HEK293 (cell line): ENCODE data around the gene RNF40.

Source experiments
- FEZF1 ChIP-seq: fragments of 450-650 bp; formaldehyde crosslinking; IDR thresholded peaks from 2 replicates; pipeline ENCODE4 v1.5.1; 2016; ENCODE audit warnings: missing biosample characterization, missing genetic modification characterization
- GLI2 ChIP-seq: fragments of 450-650 bp; formaldehyde crosslinking; IDR thresholded peaks from 2 replicates; pipeline ENCODE4; 2017; ENCODE audit warnings: missing biosample characterization, missing genetic modification characterization, low read depth, borderline replicate concordance
- HOXA7 ChIP-seq: sonication (generic); formaldehyde crosslinking; IDR thresholded peaks from 2 replicates; pipeline ENCODE4 v1.8.1; 2022; ENCODE audit warnings: missing genetic modification reagents, borderline replicate concordance
- HOXD13 ChIP-seq: sonication (generic); formaldehyde crosslinking; IDR thresholded peaks from 2 replicates; pipeline ENCODE4 v1.8.0; 2022; ENCODE audit warnings: missing genetic modification reagents, borderline replicate concordance
- MEIS1 ChIP-seq: sonication (generic); formaldehyde crosslinking; IDR thresholded peaks from 2 replicates; pipeline ENCODE4 v1.8.1; 2022; ENCODE audit warnings: missing genetic modification reagents, mild to moderate bottlenecking, borderline replicate concordance
- RBAK ChIP-seq: fragments of 450-650 bp; formaldehyde crosslinking; IDR thresholded peaks from 2 replicates; pipeline ENCODE4 v1.5.1; 2016; ENCODE audit warnings: missing biosample characterization, missing genetic modification characterization
- SCRT2 ChIP-seq: fragments of 450-650 bp; formaldehyde crosslinking; IDR thresholded peaks from 2 replicates; pipeline ENCODE4 v1.5.1; 2016; ENCODE audit warnings: missing biosample characterization, missing genetic modification characterization
- ZFP41 ChIP-seq: fragments of 450-650 bp; formaldehyde crosslinking; IDR thresholded peaks from 2 replicates; pipeline ENCODE4 v1.5.1; 2016; ENCODE audit warnings: missing biosample characterization, missing genetic modification characterization, borderline replicate concordance
- ZFP69B ChIP-seq: fragments of 450-650 bp; formaldehyde crosslinking; IDR thresholded peaks from 2 replicates; pipeline ENCODE4 v1.5.1; 2016; ENCODE audit warnings: missing biosample characterization, missing genetic modification characterization
- ZIC2 ChIP-seq: fragments of 450-650 bp; formaldehyde crosslinking; IDR thresholded peaks from 2 replicates; pipeline ENCODE4 v1.5.1; 2016; ENCODE audit warnings: missing biosample characterization, missing genetic modification characterization
- ZNF112 ChIP-seq: fragments of 450-650 bp; formaldehyde crosslinking; IDR thresholded peaks from 2 replicates; pipeline ENCODE4 v1.5.0; 2017; ENCODE audit warnings: missing biosample characterization, missing genetic modification characterization
- ZNF132 ChIP-seq: fragments of 450-650 bp; formaldehyde crosslinking; IDR thresholded peaks from 2 replicates; pipeline ENCODE4 v1.5.1; 2017; ENCODE audit warnings: missing biosample characterization, missing genetic modification characterization, borderline replicate concordance
- ZNF169 ChIP-seq: fragments of 450-650 bp; formaldehyde crosslinking; IDR thresholded peaks from 2 replicates; pipeline ENCODE4 v1.5.1; 2016; ENCODE audit warnings: missing biosample characterization, missing genetic modification characterization
- ZNF174 ChIP-seq: fragments of 450-650 bp; formaldehyde crosslinking; IDR thresholded peaks from 2 replicates; pipeline ENCODE4 v1.5.0; 2017; ENCODE audit warnings: missing biosample characterization, mild to moderate bottlenecking, missing genetic modification characterization
- ZNF214 ChIP-seq: fragments of 450-650 bp; formaldehyde crosslinking; IDR thresholded peaks from 2 replicates; pipeline ENCODE4 v1.5.1; 2017; ENCODE audit warnings: missing biosample characterization, mild to moderate bottlenecking, missing genetic modification characterization, borderline replicate concordance
- ZNF23 ChIP-seq: fragments of 450-650 bp; formaldehyde crosslinking; IDR thresholded peaks from 2 replicates; pipeline ENCODE4 v1.5.1; 2016; ENCODE audit warnings: missing biosample characterization, missing genetic modification characterization, borderline replicate concordance
- ZNF266 ChIP-seq: fragments of 450-650 bp; formaldehyde crosslinking; IDR thresholded peaks from 2 replicates; pipeline ENCODE4 v1.5.1; 2016; ENCODE audit warnings: missing biosample characterization, missing genetic modification characterization, low read depth
- ZNF341 ChIP-seq: fragments of 450-650 bp; formaldehyde crosslinking; IDR thresholded peaks from 2 replicates; pipeline ENCODE4; 2016; ENCODE audit warnings: low read depth, missing biosample characterization, missing genetic modification characterization
- ZNF366 ChIP-seq: fragments of 450-650 bp; formaldehyde crosslinking; conservative IDR thresholded peaks from 2 replicates; pipeline ENCODE4 v1.5.1; 2016; ENCODE audit warnings: missing biosample characterization, missing genetic modification characterization
- ZNF404 ChIP-seq: fragments of 450-650 bp; formaldehyde crosslinking; IDR thresholded peaks from 2 replicates; pipeline ENCODE4 v1.5.1; 2017; ENCODE audit warnings: missing biosample characterization, missing genetic modification characterization
- ZNF426 ChIP-seq: fragments of 450-650 bp; formaldehyde crosslinking; IDR thresholded peaks from 2 replicates; pipeline ENCODE4 v1.5.1; 2017; ENCODE audit warnings: missing biosample characterization, missing genetic modification characterization, mild to moderate bottlenecking, inconsistent platforms, moderate library complexity
- ZNF521 ChIP-seq: fragments of 450-650 bp; formaldehyde crosslinking; IDR thresholded peaks from 2 replicates; pipeline ENCODE4 v1.5.1; 2017; ENCODE audit warnings: missing biosample characterization, mild to moderate bottlenecking, missing genetic modification characterization
- ZNF600 ChIP-seq: fragments of 450-650 bp; formaldehyde crosslinking; IDR thresholded peaks from 2 replicates; pipeline ENCODE4 v1.5.1; 2016; ENCODE audit warnings: missing biosample characterization, missing genetic modification characterization
- ZNF624 ChIP-seq: fragments of 450-650 bp; formaldehyde crosslinking; IDR thresholded peaks from 2 replicates; pipeline ENCODE4 v1.5.1; 2017; ENCODE audit warnings: missing biosample characterization, missing genetic modification characterization
- ZNF768 ChIP-seq: fragments of 450-650 bp; formaldehyde crosslinking; IDR thresholded peaks from 2 replicates; pipeline ENCODE4 v1.5.1; 2018; ENCODE audit warnings: missing biosample characterization, mild to moderate bottlenecking, missing genetic modification characterization
- ZNF785 ChIP-seq: fragments of 450-650 bp; formaldehyde crosslinking; IDR thresholded peaks from 2 replicates; pipeline ENCODE4 v1.5.1; 2016; ENCODE audit warnings: missing biosample characterization, missing genetic modification characterization
- TF ChIP-seq, protein P1 (sequence below): fragments of 450-650 bp; formaldehyde crosslinking; IDR thresholded peaks from 2 replicates; pipeline ENCODE4 v1.5.1; 2016; ENCODE audit warnings: missing biosample characterization, missing genetic modification characterization
- TF ChIP-seq, protein P2 (sequence below): fragments of 450-650 bp; formaldehyde crosslinking; IDR thresholded peaks from 2 replicates; pipeline ENCODE4 v1.5.1; 2017; ENCODE audit warnings: missing biosample characterization, missing genetic modification characterization
- TF ChIP-seq, protein P3 (sequence below): fragments of 450-650 bp; formaldehyde crosslinking; IDR thresholded peaks from 2 replicates; pipeline ENCODE4 v1.5.1; 2017; ENCODE audit warnings: missing biosample characterization, missing genetic modification characterization
- TF ChIP-seq, protein P4 (sequence below): fragments of 450-650 bp; formaldehyde crosslinking; IDR thresholded peaks from 2 replicates; pipeline ENCODE4 v1.5.1; 2017; ENCODE audit warnings: missing biosample characterization, missing genetic modification characterization
- TF ChIP-seq, protein P5 (sequence below): fragments of 450-650 bp; formaldehyde crosslinking; IDR thresholded peaks from 2 replicates; pipeline ENCODE4 v1.5.1; 2016; ENCODE audit warnings: missing biosample characterization, missing genetic modification characterization

Gene RNF40

DNA sequence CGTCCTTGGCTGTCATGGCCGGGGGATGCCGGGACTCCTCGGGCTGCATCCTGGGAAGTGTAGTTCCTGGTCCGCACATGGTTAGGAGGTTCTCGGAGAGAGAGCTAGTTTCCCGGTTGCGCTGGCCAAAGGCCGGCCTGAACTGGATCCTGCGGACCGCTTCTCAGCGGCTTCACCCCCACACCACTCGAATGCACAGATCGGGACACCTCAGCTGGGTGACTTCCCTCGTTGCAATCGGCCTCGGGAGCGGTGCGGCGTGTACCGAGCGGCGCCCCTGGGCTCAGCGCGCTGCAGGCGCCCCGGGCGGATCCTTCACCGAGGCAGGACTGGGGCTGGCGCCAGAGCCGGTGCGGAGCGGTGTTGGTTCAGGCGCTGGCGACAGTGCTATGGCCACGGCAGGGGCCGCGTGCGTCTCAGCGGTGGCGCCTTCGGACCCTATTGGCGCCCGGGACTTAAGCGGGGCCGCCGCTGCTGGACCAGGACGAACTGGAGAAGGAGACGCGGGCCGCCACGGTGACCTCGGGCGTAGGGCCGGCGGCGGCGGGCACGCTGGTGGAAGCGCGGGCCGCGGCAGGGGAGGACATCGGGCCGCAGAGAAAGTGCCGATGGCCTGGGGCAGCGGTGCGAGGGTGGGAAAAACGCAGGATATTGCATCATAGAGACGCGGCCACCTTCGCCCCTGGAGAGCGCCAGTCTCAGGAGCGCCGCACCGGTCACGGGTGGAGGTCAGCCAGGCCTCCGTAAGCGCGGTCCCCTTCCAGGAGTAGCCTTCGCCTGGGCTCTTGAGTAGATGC, 13.5 kb downstream of the RNF40 start (continued):
- TF ChIP-seq, protein P1, sequence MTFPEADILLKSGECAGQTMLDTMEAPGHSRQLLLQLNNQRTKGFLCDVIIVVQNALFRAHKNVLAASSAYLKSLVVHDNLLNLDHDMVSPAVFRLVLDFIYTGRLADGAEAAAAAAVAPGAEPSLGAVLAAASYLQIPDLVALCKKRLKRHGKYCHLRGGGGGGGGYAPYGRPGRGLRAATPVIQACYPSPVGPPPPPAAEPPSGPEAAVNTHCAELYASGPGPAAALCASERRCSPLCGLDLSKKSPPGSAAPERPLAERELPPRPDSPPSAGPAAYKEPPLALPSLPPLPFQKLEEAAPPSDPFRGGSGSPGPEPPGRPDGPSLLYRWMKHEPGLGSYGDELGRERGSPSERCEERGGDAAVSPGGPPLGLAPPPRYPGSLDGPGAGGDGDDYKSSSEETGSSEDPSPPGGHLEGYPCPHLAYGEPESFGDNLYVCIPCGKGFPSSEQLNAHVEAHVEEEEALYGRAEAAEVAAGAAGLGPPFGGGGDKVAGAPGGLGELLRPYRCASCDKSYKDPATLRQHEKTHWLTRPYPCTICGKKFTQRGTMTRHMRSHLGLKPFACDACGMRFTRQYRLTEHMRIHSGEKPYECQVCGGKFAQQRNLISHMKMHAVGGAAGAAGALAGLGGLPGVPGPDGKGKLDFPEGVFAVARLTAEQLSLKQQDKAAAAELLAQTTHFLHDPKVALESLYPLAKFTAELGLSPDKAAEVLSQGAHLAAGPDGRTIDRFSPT (tag by site-specific recombination), result peak; percentile 80; the same call in 1 of the 2 replicates
- TF ChIP-seq ZNF426 (tag by site-specific recombination) (no peak), GLI2 (tag by site-specific recombination) (no peak), ZNF785 (tag by site-specific recombination) (0 out of 2 replicates have a peak, but pooled peaks have one; percentile 11), ZNF23 (tag by site-specific recombination) (no peak), RBAK (no peak), HOXA7 (CRISPR knock-in tag) (no peak), ZNF214 (tag by site-specific recombination) (no peak), SCRT2 (tag by site-specific recombination) (peak; percentile 36; the same call in 1 of the 2 replicates), ZFP41 (tag by site-specific recombination) (no peak), HOXD13 (CRISPR knock-in tag) (peak; percentile 58; the same call in 1 of the 2 replicates), ZNF521 (tag by site-specific recombination) (no peak), MEIS1 (CRISPR knock-in tag) (no peak; the same call in 1 of the 2 replicates), ZNF366 (tag by site-specific recombination) (no peak), ZNF266 (tag by site-specific recombination) (no peak), ZNF768 (tag by site-specific recombination) (no peak), ZNF624 (no peak), ZNF169 (tag by site-specific recombination) (0 out of 2 replicates have a peak, but pooled peaks have one; percentile 65), ZIC2 (peak; percentile 75), ZFP69B (peak; percentile 46; the same call in 1 of the 2 replicates), ZNF404 (tag by site-specific recombination) (no peak), ZNF174 (tag by site-specific recombination) (no peak), ZNF112 (no peak), FEZF1 (tag by site-specific recombination) (no peak), ZNF341 (peak; percentile 58; the same call in 1 of the 2 replicates), ZNF600 (tag by site-specific recombination) (peak; percentile 100), ZNF132 (tag by site-specific recombination) (no peak)
- TF ChIP-seq, protein P2, sequence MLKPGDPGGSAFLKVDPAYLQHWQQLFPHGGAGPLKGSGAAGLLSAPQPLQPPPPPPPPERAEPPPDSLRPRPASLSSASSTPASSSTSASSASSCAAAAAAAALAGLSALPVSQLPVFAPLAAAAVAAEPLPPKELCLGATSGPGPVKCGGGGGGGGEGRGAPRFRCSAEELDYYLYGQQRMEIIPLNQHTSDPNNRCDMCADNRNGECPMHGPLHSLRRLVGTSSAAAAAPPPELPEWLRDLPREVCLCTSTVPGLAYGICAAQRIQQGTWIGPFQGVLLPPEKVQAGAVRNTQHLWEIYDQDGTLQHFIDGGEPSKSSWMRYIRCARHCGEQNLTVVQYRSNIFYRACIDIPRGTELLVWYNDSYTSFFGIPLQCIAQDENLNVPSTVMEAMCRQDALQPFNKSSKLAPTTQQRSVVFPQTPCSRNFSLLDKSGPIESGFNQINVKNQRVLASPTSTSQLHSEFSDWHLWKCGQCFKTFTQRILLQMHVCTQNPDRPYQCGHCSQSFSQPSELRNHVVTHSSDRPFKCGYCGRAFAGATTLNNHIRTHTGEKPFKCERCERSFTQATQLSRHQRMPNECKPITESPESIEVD (tag by site-specific recombination), result no peak; the same call in 1 of the 2 replicates
- TF ChIP-seq, protein P3, sequence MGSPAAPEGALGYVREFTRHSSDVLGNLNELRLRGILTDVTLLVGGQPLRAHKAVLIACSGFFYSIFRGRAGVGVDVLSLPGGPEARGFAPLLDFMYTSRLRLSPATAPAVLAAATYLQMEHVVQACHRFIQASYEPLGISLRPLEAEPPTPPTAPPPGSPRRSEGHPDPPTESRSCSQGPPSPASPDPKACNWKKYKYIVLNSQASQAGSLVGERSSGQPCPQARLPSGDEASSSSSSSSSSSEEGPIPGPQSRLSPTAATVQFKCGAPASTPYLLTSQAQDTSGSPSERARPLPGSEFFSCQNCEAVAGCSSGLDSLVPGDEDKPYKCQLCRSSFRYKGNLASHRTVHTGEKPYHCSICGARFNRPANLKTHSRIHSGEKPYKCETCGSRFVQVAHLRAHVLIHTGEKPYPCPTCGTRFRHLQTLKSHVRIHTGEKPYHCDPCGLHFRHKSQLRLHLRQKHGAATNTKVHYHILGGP (tag by site-specific recombination), result no peak; the same call in 1 of the 2 replicates
- TF ChIP-seq, protein P4, sequence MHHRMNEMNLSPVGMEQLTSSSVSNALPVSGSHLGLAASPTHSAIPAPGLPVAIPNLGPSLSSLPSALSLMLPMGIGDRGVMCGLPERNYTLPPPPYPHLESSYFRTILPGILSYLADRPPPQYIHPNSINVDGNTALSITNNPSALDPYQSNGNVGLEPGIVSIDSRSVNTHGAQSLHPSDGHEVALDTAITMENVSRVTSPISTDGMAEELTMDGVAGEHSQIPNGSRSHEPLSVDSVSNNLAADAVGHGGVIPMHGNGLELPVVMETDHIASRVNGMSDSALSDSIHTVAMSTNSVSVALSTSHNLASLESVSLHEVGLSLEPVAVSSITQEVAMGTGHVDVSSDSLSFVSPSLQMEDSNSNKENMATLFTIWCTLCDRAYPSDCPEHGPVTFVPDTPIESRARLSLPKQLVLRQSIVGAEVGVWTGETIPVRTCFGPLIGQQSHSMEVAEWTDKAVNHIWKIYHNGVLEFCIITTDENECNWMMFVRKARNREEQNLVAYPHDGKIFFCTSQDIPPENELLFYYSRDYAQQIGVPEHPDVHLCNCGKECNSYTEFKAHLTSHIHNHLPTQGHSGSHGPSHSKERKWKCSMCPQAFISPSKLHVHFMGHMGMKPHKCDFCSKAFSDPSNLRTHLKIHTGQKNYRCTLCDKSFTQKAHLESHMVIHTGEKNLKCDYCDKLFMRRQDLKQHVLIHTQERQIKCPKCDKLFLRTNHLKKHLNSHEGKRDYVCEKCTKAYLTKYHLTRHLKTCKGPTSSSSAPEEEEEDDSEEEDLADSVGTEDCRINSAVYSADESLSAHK (tag by site-specific recombination), result no peak
- TF ChIP-seq, protein P5, sequence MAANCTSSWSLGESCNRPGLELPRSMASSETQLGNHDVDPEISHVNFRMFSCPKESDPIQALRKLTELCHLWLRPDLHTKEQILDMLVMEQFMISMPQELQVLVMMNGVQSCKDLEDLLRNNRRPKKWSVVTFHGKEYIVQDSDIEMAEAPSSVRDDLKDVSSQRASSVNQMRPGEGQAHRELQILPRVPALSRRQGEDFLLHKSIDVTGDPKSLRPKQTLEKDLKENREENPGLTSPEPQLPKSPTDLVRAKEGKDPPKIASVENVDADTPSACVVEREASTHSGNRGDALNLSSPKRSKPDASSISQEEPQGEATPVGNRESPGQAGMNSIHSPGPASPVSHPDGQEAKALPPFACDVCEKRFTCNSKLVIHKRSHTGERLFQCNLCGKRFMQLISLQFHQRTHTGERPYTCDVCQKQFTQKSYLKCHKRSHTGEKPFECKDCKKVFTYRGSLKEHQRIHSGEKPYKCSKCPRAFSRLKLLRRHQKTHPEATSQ (tag by site-specific recombination), result peak; percentile 92
